ENCODE results near the gene ST8SIA4.

Gene ST8SIA4

DNA sequence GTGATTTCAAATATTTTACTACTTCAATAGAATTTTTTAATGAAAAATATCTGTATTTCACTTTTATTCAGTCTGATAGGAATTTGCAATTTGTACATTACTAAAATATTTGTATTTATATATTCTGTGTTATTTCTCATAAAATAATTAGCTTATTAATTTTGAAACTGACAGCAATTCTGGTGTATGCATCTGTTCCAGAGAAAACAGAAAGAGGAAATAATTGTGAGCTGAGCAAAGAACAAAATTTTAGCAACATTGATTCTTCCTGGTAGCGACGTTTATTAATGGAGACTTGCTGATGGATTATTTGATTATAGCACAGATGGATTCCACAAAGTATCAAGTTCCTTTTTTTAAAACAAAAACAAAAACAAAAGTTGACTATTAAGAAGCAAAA lies 61.0 kb downstream of the ST8SIA4 start:
- DNase-seq (ENCODE audit: low read depth) = no peak
- TF ChIP-seq, protein P1, sequence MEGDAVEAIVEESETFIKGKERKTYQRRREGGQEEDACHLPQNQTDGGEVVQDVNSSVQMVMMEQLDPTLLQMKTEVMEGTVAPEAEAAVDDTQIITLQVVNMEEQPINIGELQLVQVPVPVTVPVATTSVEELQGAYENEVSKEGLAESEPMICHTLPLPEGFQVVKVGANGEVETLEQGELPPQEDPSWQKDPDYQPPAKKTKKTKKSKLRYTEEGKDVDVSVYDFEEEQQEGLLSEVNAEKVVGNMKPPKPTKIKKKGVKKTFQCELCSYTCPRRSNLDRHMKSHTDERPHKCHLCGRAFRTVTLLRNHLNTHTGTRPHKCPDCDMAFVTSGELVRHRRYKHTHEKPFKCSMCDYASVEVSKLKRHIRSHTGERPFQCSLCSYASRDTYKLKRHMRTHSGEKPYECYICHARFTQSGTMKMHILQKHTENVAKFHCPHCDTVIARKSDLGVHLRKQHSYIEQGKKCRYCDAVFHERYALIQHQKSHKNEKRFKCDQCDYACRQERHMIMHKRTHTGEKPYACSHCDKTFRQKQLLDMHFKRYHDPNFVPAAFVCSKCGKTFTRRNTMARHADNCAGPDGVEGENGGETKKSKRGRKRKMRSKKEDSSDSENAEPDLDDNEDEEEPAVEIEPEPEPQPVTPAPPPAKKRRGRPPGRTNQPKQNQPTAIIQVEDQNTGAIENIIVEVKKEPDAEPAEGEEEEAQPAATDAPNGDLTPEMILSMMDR (IDR thresholded peaks at IDR 0.05; ENCODE audit: low read length, missing control alignments) = no peak
- no peak overlapping the region for H3K4me3 ChIP-seq (replicated peaks; ENCODE audit: low read depth, low read length)

DNA sequence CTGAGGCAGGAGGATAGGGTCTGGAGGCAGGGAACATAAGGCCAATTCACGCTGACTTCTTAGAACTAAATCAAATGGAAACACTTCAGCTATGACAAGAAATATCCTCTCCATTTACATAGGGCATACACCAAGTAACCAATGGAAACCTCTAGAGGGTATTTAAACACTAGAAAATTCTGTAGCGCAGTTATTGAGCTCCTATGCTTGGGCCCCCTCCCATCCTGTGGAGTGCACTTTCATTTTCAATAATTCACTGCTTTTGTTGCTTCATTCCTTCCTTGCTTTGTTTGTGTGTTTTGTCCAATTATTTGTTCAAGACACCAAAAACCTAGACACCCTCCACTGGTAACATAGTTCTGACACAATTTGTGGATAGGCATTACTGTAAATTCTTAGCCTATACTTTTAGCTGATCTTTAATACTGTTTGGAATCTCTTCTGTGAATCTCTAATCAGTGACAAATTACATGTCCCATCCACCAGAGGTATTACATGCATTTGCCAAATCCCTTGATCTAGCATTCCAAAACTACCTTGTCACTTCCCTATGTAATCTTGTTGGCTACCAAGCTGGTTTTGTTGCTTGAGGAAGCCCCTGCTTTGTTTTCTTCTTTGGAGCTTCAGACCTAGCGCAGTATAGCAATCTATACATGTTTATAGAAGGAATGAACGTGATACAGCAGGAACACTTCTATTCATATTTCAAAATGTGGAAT lies 61.6 kb downstream of the ST8SIA4 start:
- TF ChIP-seq, protein P1 (IDR thresholded peaks at IDR 0.05; ENCODE audit: low read length, missing control alignments) = no peak
- peak; percentile 22 for DNase-seq (ENCODE audit: low read depth)
- H3K4me3 ChIP-seq (replicated peaks; ENCODE audit: low read depth, low read length) = no peak overlapping the region

DNA sequence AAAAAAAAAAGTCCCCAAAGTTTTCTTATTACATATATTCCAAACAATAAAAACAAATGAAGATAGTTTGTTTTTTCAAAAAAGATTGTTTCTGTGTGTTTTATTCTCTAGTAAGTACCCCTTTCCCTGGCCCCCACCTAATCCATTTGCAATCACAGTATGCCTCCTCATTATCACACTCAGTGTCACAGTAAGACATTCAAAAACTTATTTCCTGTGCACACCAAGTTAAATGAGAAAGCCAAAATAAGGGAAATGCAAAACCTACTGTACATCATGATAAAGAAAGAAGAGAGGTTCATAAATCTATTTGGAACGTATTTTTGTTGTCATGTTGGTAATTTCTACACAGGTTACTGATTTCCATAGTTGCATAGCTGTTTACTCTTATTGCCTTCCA lies 62.3 kb downstream of the ST8SIA4 start:
- no peak for DNase-seq (ENCODE audit: low read depth)
- H3K4me3 ChIP-seq (replicated peaks; ENCODE audit: low read depth, low read length) = no peak overlapping the region

DNA sequence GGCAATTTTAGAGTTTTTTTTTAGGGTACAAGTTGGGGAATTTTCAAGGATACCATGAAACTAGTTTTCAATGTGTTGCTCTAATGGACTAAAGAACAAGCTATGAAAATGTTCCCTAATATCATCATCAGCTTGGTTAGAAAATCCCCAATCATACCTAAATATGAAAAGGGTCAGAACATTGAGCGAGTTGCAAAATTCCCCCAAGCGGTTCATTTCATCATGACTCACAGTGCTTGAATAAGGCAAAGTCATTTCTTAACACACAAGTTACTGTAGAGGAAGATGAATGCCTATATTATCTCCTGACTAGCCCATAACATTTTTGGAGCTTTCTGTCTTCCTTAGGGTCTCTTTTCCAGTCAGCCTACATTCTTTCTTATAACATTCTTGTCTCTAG lies 62.7 kb downstream of the ST8SIA4 start:
- TF ChIP-seq, protein P1 (IDR thresholded peaks at IDR 0.05; ENCODE audit: low read length, missing control alignments) = no peak
- no peak overlapping the region for H3K4me3 ChIP-seq (replicated peaks; ENCODE audit: low read depth, low read length)
- peak; percentile 63 for DNase-seq (ENCODE audit: low read depth)

More for the DNA sequence above, 62.3 kb downstream of the ST8SIA4 start:
- TF ChIP-seq, protein P1 (IDR thresholded peaks at IDR 0.05; ENCODE audit: low read length, missing control alignments) = no peak

DNA sequence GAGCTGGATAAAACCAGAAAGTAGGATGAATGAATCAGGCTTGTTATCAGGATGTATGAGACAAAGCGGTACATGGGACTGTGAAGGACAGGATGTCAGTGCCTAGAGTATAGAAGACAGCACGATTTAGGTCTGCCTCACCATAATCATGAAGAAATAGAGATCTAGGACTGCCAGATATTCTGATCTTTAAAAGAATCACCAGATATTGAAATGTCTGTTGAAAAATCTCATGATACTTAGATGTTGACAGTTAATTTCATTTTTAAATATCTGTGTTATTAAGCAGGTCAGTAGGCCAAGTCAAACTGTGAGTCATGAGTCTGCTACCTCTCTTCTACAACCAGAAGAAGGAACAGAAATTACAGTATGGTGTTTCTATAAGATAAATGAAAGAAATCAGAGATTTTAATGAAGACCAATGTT lies 65.0 kb downstream of the ST8SIA4 start:
- TF ChIP-seq, protein P1 (IDR thresholded peaks at IDR 0.05; ENCODE audit: low read length, missing control alignments) = no peak
- no peak for DNase-seq (ENCODE audit: low read depth)
- no peak overlapping the region for H3K4me3 ChIP-seq (replicated peaks; ENCODE audit: low read depth, low read length)

DNA sequence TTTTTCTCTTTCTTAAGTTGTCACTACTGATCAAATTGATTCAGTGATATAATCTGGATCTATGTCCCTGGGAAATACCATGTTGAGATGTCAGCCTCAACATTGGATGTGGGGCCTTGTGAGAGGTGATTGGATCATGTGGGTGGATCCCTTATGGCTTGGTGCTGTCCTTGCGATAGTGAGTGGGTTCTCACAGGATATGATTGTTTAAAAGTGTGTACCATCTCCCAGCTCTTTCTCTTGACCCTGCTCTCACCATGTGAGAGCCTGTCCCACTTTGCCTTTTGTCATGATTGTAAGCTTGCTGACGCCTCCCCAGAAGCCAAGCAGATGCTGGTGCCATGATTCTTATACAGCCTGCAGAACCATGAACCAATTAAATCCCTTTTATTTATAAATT lies 68.6 kb downstream of the ST8SIA4 start:
- TF ChIP-seq, protein P1 (IDR thresholded peaks at IDR 0.05; ENCODE audit: low read length, missing control alignments) = no peak
- H3K4me3 ChIP-seq (replicated peaks; ENCODE audit: low read depth, low read length) = no peak overlapping the region
- DNase-seq (ENCODE audit: low read depth) = no peak

Measured in fibroblast of pulmonary artery (primary cell).